PFSK-1 (cell line): Measurements from ENCODE around the gene NAT9.

Experiments used
- FOXP2 ChIP-seq: optimal IDR thresholded peaks from 2 replicates; pipeline ENCODE3; 2011; ENCODE audit warnings: borderline replicate concordance, control low read depth, inconsistent platforms; ENCODE audit not compliant: insufficient read depth; ENCODE audit errors: extremely low read length, extremely low read depth
- POLR2AphosphoS5 ChIP-seq: IDR thresholded peaks from 2 replicates; pipeline ENCODE4 v1.6.1; 2012; ENCODE audit warnings: low read depth, mild to moderate bottlenecking, control low read depth, low read length, moderate library complexity
- SIN3A ChIP-seq: IDR thresholded peaks from 2 replicates; pipeline ENCODE4 v1.6.1; 2012; ENCODE audit warnings: mild to moderate bottlenecking, low read length, moderate library complexity, borderline replicate concordance; ENCODE audit not compliant: insufficient read depth
- TAF1 ChIP-seq: IDR thresholded peaks from 2 replicates; pipeline ENCODE4 v1.6.1; 2012; ENCODE audit warnings: low read length, control low read depth, borderline replicate concordance; ENCODE audit not compliant: insufficient read depth
- TF ChIP-seq, protein P1 (sequence below), 2 experiments: IDR thresholded peaks; 2 replicates each; pipeline versions ENCODE4 v1.6.1 to v1.8.0; 2011 to 2012; ENCODE audit warnings: low read depth in 2 of 2, low read length in 2 of 2, control low read depth in 1 of 2, inconsistent platforms in 1 of 2, mild to moderate bottlenecking in 1 of 2, moderate library complexity in 1 of 2; ENCODE audit not compliant: insufficient read depth in 1 of 2

The NAT9 gene

DNA sequence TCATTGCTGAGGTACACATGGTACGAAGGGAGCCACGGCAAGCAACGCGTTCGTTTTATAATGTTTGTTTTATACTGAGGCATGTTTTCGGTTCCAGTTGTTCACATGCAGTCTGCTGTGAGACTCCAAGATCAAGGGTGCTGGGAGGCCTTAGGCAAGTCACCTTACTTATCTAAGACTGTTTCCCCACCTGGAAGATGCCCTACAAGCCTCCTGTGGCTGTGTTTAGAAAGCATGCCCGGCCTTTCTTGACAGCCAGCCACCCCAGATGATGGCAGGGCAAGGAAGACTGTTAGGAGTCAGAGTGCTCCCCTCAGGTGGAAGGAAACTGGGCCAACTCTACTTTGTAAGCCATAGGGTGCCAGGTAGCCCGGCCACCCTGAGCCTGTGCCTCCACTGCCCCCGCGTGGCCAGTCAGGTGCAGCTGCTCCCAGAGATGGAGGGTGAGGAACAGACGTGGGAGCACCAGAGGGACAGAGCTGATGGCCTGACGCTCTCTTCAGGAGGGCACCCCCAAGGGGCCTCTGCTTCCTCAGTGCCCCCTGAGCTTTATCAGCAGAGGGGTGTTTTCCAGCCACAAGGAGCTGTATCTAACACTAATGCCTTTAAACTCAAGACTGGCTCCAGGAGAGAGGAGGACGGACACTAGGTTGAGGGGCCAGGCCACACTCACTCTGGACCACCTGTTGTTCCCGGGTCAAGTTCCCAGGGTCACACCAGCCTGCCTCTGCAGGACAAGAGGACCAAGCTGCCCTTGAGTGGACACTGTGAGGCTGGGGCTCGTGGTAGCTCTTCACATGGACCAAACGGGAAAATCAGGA lies 5.4 kb downstream of the NAT9 start:
- TF ChIP-seq TAF1 (no peak), SIN3A (no peak), POLR2AphosphoS5 (0 out of 2 replicates have a peak, but pooled peaks have one; percentile 7)

DNA sequence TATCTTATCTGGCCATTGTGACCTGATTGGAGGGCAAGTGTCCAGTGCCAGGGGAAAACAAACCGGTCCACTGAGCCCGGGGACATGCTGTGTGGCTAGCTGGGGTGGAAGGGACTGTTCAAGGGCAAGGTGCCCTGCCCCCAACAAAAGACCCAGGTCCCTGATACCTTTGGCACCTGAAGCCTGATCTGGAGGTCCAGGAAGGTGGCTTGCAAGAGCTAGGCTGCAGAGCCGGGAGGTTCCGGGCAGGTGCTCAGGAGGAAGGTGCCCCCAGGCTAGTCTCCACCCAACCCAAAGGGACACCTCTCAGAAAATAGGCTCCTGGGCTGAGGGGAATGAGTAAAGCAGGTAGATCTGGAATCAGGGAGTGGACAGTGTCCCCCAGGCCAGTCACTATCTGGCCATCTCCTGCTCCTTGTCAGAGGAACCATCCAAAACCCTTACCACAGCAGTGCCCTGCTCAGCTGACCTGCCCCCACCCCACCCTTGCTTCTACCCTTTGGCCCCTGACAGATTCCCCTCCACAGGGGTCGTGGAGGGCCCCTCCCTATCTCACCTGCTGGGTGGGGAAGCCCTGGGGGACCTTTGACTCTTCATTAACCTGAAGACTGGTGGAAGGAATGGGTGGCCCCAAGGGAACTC lies 6.2 kb downstream of the NAT9 start:
- TF ChIP-seq POLR2AphosphoS5 (peak; percentile 42; the same call in 1 of the 2 replicates), SIN3A (no peak)

DNA sequence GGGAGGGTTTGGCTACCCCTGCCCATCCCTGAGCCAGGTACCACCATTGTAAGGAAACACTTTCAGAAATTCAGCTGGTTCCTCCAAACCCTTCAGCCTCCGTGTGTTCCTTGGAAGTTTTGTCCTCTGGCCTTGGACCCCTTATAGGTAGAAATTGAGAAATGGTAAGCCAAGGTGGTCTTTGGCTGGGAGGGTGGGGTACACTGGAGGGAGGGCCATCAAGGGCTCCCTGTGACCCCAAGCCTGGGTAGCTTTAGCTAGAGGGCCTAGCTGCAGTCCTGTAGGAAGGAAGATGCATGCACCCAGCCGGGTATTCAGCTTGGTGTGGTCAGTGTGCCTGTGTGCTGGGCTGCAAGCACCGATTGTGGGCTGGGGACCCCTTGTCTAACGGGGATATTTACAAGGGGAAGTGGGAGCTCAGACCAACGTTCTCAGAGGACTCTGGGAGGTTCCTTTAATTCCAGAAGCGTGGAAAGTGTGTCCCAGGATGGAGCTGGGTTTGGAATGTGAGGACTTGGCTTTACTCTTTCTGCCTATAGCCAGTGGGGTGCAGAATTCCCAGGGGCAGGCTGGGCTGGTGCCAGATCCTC lies 6.8 kb downstream of the NAT9 start:
- TF ChIP-seq FOXP2 = no peak
- 0 out of 2 replicates have a peak, but pooled peaks have one; percentile 3 for TF ChIP-seq POLR2AphosphoS5

DNA sequence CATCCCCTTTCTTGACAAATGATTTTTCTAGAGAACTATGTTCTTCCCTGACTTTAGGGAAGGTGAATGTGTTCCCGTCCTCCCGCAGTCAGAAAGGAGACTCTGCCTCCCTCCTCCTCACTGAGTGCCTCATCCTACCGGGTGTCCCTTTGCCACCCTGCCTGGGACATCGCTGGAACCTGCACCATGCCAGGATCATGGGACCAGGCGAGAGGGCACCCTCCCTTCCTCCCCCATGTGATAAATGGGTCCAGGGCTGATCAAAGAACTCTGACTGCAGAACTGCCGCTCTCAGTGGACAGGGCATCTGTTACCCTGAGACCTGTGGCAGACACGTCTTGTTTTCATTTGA lies 7.4 kb downstream of the NAT9 start:
- TF ChIP-seq FOXP2 (no peak), POLR2AphosphoS5 (no peak), SIN3A (no peak), TAF1 (no peak)
- TF ChIP-seq, protein P1, sequence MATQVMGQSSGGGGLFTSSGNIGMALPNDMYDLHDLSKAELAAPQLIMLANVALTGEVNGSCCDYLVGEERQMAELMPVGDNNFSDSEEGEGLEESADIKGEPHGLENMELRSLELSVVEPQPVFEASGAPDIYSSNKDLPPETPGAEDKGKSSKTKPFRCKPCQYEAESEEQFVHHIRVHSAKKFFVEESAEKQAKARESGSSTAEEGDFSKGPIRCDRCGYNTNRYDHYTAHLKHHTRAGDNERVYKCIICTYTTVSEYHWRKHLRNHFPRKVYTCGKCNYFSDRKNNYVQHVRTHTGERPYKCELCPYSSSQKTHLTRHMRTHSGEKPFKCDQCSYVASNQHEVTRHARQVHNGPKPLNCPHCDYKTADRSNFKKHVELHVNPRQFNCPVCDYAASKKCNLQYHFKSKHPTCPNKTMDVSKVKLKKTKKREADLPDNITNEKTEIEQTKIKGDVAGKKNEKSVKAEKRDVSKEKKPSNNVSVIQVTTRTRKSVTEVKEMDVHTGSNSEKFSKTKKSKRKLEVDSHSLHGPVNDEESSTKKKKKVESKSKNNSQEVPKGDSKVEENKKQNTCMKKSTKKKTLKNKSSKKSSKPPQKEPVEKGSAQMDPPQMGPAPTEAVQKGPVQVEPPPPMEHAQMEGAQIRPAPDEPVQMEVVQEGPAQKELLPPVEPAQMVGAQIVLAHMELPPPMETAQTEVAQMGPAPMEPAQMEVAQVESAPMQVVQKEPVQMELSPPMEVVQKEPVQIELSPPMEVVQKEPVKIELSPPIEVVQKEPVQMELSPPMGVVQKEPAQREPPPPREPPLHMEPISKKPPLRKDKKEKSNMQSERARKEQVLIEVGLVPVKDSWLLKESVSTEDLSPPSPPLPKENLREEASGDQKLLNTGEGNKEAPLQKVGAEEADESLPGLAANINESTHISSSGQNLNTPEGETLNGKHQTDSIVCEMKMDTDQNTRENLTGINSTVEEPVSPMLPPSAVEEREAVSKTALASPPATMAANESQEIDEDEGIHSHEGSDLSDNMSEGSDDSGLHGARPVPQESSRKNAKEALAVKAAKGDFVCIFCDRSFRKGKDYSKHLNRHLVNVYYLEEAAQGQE (IDR thresholded peaks at IDR 0.05; ENCODE audit: insufficient read depth in 1 of 2, low read depth in 2 of 2, low read length in 2 of 2) = no peak

DNA sequence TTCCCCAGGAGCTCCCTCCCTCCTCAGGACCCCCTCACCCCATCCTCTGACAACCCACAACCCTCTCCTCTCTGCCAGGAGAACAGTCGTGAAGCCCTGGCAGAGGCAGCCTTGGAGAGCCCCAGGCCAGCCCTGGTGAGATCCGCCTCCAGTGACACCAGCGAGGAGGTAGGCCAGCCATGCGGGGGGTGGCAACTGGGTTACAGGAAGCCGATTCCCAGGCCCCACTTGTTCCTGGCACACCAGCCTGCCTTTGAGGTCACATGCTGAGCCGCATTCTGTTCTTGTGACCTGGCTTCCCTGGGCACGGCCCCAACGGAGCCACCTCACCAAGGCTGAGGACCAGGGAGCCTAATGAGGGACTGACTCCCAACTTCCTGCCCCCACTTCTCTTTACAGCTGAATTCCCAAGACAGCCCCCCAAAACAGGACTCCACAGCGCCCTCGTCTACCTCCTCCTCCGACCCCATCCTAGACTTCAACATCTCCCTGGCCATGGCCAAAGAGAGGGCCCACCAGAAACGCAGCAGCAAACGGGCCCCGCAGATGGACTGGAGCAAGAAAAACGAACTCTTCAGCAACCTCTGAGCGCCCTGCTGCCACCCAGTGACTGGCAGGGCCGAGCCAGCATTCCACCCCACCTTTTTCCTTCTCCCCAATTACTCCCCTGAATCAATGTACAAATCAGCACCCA lies 7.9 kb downstream of the NAT9 start:
- TF ChIP-seq, protein P1 (IDR thresholded peaks at IDR 0.05; ENCODE audit: insufficient read depth in 1 of 2, low read depth in 2 of 2, low read length in 2 of 2) = no peak
- TF ChIP-seq FOXP2 (no peak), POLR2AphosphoS5 (no peak), SIN3A (no peak), TAF1 (no peak)

DNA sequence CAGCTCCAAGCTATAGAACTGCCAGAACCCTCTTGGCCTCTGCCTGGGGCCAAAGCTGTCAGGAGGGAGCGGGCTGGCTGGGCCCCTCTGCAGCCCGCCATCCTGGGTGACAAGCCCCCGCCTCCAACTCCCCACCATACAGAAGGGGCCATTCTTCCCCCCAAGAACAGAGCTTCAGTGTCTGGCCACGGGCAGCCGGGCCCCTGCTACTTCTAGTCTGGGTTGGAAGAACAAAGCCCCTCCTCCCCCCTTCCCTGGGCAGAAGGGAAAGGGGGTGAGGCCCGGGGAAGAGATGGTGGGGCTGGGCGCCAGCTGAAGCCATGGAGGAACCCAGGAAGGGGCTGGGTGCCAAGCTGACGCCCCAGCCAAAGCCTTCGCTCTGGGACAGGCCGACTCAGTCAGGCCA lies 9.0 kb downstream of the NAT9 start:
- no peak for TF ChIP-seq TAF1
- TF ChIP-seq SIN3A = no peak
- TF ChIP-seq, protein P1 (IDR thresholded peaks at IDR 0.05; ENCODE audit: insufficient read depth in 1 of 2, low read depth in 2 of 2, low read length in 2 of 2) = no peak
- no peak for TF ChIP-seq FOXP2
- no peak for TF ChIP-seq POLR2AphosphoS5

DNA sequence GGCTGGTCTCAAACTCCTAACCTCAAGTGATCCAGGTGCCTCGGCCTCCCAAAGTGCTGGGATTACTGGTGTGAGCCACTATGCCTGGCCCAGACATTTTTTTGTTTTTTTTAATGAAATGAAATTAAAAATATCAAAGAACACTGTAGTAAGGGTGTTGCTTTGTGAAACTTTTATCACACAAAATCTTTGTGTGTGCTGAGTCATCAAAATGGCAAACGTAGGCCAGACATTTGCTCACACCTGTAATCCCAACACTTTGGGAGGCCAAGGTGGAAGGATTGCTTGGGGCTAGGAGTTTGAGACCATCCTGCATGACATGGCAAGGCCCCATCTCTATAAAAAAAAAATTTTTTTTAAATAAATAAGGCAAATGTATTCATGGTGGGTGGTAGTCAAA lies 9.7 kb downstream of the NAT9 start:
- TF ChIP-seq SIN3A (no peak), TAF1 (no peak), POLR2AphosphoS5 (no peak), FOXP2 (no peak)
- TF ChIP-seq, protein P1 (IDR thresholded peaks at IDR 0.05; ENCODE audit: insufficient read depth in 1 of 2, low read depth in 2 of 2, low read length in 2 of 2) = no peak
